HL-60/S4 (cell line): ENCODE data around the gene LTO1.

Experiments
- in situ Hi-C: fragments of 300-500 bp; cut with MboI; formaldehyde crosslinking; loops from 2 replicates; pipeline ENCODE4 v1.14.3; 2022; ENCODE audit warnings: low sequenced_read_pairs

LTO1 gene

DNA sequence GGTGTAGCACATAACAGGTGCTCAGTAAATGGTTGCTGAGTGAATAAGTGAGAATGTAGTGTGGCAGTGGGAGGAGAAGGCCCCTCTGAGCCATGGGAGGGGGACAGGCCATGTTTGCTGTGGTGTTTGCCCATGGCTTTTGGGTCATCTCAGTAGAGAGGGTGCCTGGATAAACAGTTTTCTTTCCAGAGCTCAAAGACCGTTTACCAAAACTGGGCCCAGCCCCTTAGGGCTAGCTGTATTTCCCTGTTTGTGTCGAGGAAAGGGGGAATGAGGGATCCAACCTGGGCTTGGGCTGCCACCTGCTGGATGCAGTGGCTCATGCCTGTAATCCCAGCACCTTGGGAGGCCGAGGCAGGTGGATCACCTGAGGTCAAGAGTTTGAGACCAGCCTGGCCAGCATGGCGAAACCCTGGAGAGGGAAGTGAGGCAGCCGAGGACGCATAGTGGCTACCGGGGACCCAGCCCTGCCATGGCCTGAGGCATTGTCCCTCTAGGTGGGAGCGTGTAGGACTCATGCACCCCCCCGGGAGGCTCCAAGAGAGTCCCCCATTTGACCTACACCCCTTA, 8.7 kb upstream of the LTO1 start:
- in situ Hi-C loops, result loop anchor here (10.0 kb wide), 2 partner anchors 211 to 511 kb away; no protein-coding TSS in a partner anchor

DNA sequence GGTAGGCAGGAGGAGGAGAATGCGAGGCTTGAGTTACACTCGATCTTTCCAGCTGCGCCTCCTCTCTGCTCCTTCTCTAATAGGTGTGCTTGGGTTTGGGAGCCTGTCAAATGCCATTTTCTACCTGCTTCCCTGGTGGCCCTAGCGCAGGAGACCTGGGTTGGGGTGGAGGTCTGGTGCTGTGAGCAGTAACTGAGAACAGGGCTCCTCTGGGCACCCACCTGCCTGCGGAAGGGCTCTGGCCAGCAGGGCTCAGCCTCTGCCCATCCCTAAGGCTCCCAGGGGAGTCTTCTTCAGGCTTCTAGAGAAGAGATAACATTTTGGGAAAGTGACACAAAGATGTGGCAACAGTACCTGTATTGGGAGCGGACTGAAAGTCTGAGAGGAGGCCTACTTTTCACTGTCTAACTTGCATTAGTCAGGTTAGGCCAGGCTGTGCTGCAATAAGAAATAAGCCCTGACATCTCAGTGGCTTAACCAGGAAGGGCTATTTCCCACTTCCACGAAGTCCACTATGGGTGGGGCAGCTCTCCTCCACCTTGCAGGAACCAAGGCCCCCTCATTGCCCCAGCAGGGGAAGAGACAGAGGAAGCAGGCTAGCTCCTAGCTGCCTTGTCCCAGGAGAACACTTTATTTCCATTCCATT, 7.7 kb upstream of the LTO1 start:
- in situ Hi-C loops, result loop anchor here (10.0 kb wide), 2 partner anchors 212 to 512 kb away; no protein-coding TSS in a partner anchor

DNA sequence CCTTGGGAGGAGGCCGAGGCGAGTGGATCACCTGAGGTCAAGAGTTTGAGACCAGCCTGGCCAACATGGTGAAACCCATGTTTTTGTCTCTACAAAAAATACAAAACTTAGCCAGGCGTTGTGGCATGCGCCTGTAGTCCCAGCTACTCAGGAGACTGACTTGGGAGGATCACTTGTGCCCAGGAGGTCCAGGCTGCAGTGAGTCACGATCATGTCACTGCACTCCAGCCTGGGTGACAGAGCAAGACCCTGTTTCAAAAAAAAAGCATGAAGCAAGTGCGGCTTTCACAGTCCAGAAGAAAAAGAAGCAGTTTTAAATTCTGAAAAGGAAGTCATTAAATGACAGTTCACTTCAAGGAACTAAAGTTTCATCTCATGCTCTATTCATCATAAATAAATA, 7.1 kb upstream of the LTO1 start:
- in situ Hi-C loops, result loop anchor here (10.0 kb wide), 2 partner anchors 213 to 513 kb away; no protein-coding TSS in a partner anchor

DNA sequence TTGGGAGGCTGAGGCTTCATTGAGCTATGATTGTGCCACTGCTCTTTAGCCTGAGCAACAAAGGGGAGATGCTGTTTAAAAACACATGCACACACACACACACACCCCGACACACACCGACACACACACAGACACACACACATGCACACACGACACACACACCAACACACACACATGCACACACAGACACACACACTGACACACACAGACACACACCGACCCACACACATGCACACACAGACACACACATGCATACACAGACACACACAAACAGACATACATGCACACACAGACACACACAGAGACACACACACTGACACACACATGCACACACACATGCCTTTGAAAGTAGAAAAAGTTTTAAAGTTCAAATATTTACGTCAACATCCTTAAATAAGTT, 5.5 kb upstream of the LTO1 start:
- in situ Hi-C loops, result loop anchor here (10.0 kb wide), 2 partner anchors 214 to 514 kb away; no protein-coding TSS in a partner anchor

DNA sequence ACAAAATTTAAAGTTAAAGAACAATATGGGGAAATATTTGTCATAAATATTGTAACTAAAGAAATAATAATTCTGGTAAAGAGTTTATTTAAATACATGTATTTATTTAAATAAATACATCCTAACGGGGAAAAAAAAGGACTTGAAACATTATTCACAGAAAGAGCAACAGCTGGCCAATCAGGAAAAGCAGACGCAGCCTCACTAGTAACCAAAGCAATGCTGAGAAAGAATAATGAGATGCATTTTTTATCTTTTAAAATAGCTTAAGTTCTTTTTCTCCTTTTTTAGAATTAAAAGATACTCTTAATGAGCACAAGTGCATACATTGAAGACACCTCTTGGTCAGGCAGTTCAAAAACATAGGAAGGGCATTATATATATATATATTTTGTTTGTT, 2.6 kb upstream of the LTO1 start:
- in situ Hi-C loops, result no loop called here

- in situ Hi-C loops, result no loop called here
Observed at GRCh38 chr11:69674267-69674885, 777 bp downstream of the LTO1 start.

- in situ Hi-C loops, result no loop called here
Observed at GRCh38 chr11:69671734-69672465, 3.3 kb downstream of the LTO1 start.

GRCh38 chr11:69670158-69670845, 4.9 kb downstream of the LTO1 start:
- in situ Hi-C loops, result no loop called here

GRCh38 chr11:69669486-69669885, 5.7 kb downstream of the LTO1 start:
- in situ Hi-C loops, result loop anchor here (10.0 kb wide), 2 partner anchors 385 to 565 kb away; no protein-coding TSS in a partner anchor

DNA sequence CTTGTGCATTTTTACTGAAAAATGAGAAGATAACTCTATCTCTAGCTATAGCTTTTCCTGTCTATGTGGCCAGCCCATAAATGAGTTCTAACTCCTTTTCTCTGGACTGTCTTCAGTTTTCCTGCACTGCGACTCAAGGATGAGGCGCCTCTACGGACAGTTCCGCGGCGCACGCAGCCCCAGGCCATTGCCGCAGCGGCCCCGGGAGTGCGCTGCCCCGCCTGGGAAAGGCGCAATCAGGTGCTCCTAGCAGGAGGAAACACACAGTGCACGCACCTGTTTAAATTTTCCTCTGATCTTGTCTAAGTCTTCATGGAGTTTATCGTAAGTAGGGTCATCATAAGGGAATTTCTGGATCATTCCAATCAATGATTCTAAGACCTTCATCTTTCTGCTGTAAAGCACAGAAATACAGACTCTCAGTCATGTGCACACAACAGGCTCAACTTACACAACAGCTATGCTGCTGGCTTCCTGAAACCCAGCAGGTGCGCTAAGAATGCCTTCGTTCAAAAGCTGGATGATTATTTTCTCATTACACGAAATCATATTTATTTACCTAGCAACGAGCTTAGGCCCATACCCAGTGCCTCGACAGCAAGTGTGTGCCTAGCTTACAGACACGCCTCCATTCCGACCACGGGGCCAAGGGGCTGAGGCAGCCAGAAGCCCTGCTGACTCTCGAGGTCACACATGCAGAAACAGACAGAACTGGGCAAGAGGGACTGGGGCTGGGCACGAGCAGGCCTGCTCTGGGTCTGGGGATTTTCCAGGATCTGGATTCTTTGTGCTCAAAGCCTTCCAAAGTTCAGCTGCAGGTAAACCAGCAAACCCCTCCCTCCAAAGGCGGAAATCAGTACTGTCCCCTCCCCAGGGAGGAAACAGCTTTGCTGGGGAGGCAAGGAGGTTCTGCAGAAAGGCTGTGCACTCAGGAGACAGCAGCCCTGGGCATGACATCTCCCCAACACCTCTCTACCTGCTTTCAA, 7.2 kb downstream of the LTO1 start:
- in situ Hi-C loops, result loop anchor here (10.0 kb wide), 2 partner anchors 383 to 563 kb away; no protein-coding TSS in a partner anchor

- in situ Hi-C loops, result loop anchor here (10.0 kb wide), 2 partner anchors 382 to 562 kb away; no protein-coding TSS in a partner anchor
Observed at GRCh38 chr11:69666752-69667536, 8.2 kb downstream of the LTO1 start.

GRCh38 chr11:69666261-69666660, 8.9 kb downstream of the LTO1 start:
- in situ Hi-C loops, result loop anchor here (10.0 kb wide), 2 partner anchors 381 to 561 kb away; no protein-coding TSS in a partner anchor

DNA sequence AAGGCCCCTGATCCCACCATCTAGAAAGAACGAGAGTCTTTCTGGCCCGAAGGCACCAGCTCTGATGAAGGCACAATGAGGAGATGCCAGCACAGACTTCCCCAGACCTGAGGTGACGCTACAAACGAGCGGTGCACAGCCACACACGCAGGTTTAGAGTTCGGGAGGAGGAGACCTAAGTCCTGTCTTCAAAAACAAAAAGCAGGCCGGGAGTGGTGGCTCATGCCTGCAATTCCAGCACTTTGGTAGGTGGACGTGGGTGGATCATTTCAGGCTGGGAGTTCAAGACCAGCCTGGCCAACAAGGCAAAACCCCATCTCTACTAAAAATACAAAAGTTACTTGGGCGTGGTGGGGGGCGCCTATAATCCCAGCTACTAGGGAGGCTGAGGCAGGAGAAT, 9.5 kb downstream of the LTO1 start:
- in situ Hi-C loops, result loop anchor here (10.0 kb wide), 2 partner anchors 381 to 561 kb away; no protein-coding TSS in a partner anchor

DNA sequence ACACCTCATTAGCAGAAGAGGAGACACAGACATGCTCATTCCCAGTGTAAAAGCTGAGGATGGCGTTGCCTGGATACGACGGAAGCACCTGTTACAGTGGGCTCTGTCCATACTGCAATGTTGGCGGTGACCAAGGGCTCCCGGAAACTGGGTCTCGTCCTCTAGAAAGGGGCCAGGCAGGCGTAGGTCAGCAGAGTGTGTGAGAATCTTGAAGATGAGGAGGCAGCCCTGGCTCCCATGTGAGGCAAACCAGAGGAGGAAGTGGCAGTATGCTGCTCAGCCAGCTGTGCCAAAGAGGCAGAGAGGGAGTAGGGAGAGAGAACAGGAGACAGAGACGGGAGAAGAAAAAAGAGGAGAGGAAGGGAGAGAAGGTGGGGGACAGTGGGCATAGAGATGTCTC, 10.3 kb downstream of the LTO1 start:
- in situ Hi-C loops, result loop anchor here (10.0 kb wide), 2 partner anchors 380 to 560 kb away; no protein-coding TSS in a partner anchor

GRCh38 chr11:69664103-69664775, 10.9 kb downstream of the LTO1 start:
- in situ Hi-C loops, result loop anchor here (10.0 kb wide), 2 partner anchors 379 to 559 kb away; no protein-coding TSS in a partner anchor

- in situ Hi-C loops, result loop anchor here (10.0 kb wide), 2 partner anchors 379 to 559 kb away; no protein-coding TSS in a partner anchor
Observed at GRCh38 chr11:69663326-69663725, 11.8 kb downstream of the LTO1 start.

- in situ Hi-C loops, result loop anchor here (10.0 kb wide), 2 partner anchors 378 to 558 kb away; no protein-coding TSS in a partner anchor
Observed at GRCh38 chr11:69662806-69663205, 12.3 kb downstream of the LTO1 start.
